ENCODE data around the gene FUT2. TPM values are rescaled to one million over a fixed set of nuclear protein-coding genes. Genes with fewer than 3 reads are reported as not detected.

The FUT2 gene
- total and polyA plus RNA-seq, 2 experiments from 2014 or later = 0.25 TPM; not detected in 1

DNA sequence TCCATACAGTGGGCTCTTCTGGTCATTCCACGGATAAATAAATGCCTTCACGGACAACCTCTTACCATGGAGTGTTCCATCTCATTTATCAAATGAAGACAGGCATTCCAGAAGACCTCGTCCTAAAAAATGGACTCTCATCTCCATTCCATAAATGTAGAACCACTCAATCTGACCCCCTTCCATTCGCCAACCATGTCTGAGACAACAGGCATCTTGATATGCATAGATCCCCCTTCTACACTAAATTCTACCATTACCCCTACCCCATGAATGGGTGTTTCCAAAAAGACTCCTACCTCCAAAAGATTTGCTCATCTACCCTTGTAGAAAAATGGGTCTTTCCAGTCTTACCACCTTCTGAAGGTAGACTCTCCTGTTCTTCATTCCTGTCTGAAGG, 35.7 kb downstream of the FUT2 start:
- H3K36me3 ChIP-seq (ENCODE audit: low read depth) = no peaks in the 10 kb centered on the region
- no peak overlapping the region for H3K9ac ChIP-seq
- peaks cover 6% of the 10 kb centered on the region; the same call in 1 of the 2 replicates for H3K27me3 ChIP-seq (replicated peaks; ENCODE audit: insufficient read depth)
- H3K27ac ChIP-seq = no peak overlapping the region
- H3K4me3 ChIP-seq = no peak overlapping the region
- no peak for TF ChIP-seq EZH2phosphoT487 (IDR thresholded peaks at IDR 0.05; ENCODE audit: insufficient read depth, low read depth)
- WGBS, 2 experiments (ENCODE audit: low coverage in 1 of 2, low lambda C conversion rate in 2 of 2, missing lambda C conversion rate in 2 of 2) = 61 to 63% methylated on average over 4 of the region's 4 CpGs
- no peaks in the 10 kb centered on the region for H3K9me2 ChIP-seq (ENCODE audit: insufficient read depth)
- H2AFZ ChIP-seq = no peak overlapping the region
- no peaks in the 10 kb centered on the region for H4K20me1 ChIP-seq (ENCODE audit: insufficient read depth)
- H3K4me1 ChIP-seq (ENCODE audit: insufficient read depth) = no peaks in the 10 kb centered on the region
- no peaks in the 10 kb centered on the region for H3K79me2 ChIP-seq (ENCODE audit: insufficient read depth)
- no peaks in the 10 kb centered on the region for H3K9me3 ChIP-seq (ENCODE audit: low read depth)
- H3F3A ChIP-seq (ENCODE audit: insufficient read depth) = no peaks in the 10 kb centered on the region
- in situ Hi-C loops (cut with MboI) = no loop called here
- H3K4me2 ChIP-seq (ENCODE audit: unreplicated experiment) = no peak overlapping the region
- no peak for DNase-seq

DNA sequence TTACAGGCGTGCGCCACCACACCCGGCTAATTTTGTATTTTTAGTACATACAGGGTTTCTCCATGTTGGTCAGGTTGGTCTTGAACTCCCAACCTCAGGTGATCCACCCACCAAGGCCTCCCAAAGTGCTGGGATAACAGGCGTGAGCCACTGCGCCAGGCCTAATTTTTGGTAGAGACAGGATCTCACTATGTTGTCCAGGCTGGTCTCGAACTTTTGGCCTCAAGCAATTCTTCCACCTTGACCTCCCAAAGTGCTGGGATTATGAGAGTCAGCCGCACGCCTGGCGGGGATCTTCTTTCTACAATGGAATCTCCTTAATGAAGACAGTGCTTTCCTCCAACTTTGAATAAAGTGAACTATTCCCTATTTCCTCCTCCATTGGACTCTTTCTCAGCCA, 38.9 kb downstream of the FUT2 start:
- Histone ChIP-seq H3K36me3 (ENCODE audit: low read depth) (no peaks in the 10 kb centered on the region), H3K27ac (no peak overlapping the region), H3K9me3 (ENCODE audit: low read depth) (no peaks in the 10 kb centered on the region), H4K20me1 (ENCODE audit: insufficient read depth) (no peaks in the 10 kb centered on the region), H3K9ac (no peak overlapping the region), H3K27me3 (replicated peaks; ENCODE audit: insufficient read depth) (peaks cover 6% of the 10 kb centered on the region; the same call in 1 of the 2 replicates), H2AFZ (no peak overlapping the region), H3K79me2 (ENCODE audit: insufficient read depth) (no peaks in the 10 kb centered on the region), H3K4me2 (ENCODE audit: unreplicated experiment) (no peak overlapping the region), H3K4me1 (ENCODE audit: insufficient read depth) (no peaks in the 10 kb centered on the region), H3F3A (ENCODE audit: insufficient read depth) (peaks cover 4% of the 10 kb centered on the region; the same call in 1 of the 2 replicates), H3K9me2 (ENCODE audit: insufficient read depth) (no peaks in the 10 kb centered on the region), H3K4me3 (no peak overlapping the region)
- 73 to 79% methylated on average over 9 of the region's 9 CpGs for WGBS, 2 experiments (ENCODE audit: low coverage in 1 of 2, low lambda C conversion rate in 2 of 2, missing lambda C conversion rate in 2 of 2)
- in situ Hi-C loops (cut with MboI) = no loop called here
- TF ChIP-seq EZH2 (IDR thresholded peaks at IDR 0.05; ENCODE audit: insufficient read depth, poor library complexity, severe bottlenecking) (no peak), EZH2phosphoT487 (IDR thresholded peaks at IDR 0.05; ENCODE audit: insufficient read depth, low read depth) (no peak)
- no peak for DNase-seq

GRCh38 chr19:48735031-48735615, 39.4 kb downstream of the FUT2 start:
- no peaks in the 10 kb centered on the region for H3K36me3 ChIP-seq (ENCODE audit: low read depth)
- no peaks in the 10 kb centered on the region for H4K20me1 ChIP-seq (ENCODE audit: insufficient read depth)
- DNase-seq = peak; percentile 50
- peaks cover 4% of the 10 kb centered on the region; the same call in 1 of the 2 replicates for H3F3A ChIP-seq (ENCODE audit: insufficient read depth)
- H3K27ac ChIP-seq = no peak overlapping the region
- H3K4me3 ChIP-seq = peak overlapping the region; percentile 13; the same call in 1 of the 2 replicates
- H3K27me3 ChIP-seq (replicated peaks; ENCODE audit: insufficient read depth) = peaks cover 6% of the 10 kb centered on the region; the same call in 1 of the 2 replicates
- 0 out of 2 replicates have a peak overlapping the region, but pooled peaks have one; percentile 44 for H2AFZ ChIP-seq
- no peaks in the 10 kb centered on the region for H3K9me3 ChIP-seq (ENCODE audit: low read depth)
- H3K9ac ChIP-seq = no peak overlapping the region
- in situ Hi-C loops (cut with MboI) = no loop called here
- H3K9me2 ChIP-seq (ENCODE audit: insufficient read depth) = no peaks in the 10 kb centered on the region
- WGBS, 2 experiments (ENCODE audit: low coverage in 1 of 2, low lambda C conversion rate in 2 of 2, missing lambda C conversion rate in 2 of 2) = 8 to 10% methylated on average over 32 to 37 of the region's 38 CpGs
- H3K4me1 ChIP-seq (ENCODE audit: insufficient read depth) = no peaks in the 10 kb centered on the region
- H3K79me2 ChIP-seq (ENCODE audit: insufficient read depth) = no peaks in the 10 kb centered on the region
- no peak overlapping the region for H3K4me2 ChIP-seq (ENCODE audit: unreplicated experiment)
- TF ChIP-seq EZH2phosphoT487 (IDR thresholded peaks at IDR 0.05; ENCODE audit: insufficient read depth, low read depth) (no peak), EZH2 (IDR thresholded peaks at IDR 0.05; ENCODE audit: insufficient read depth, poor library complexity, severe bottlenecking) (no peak)

DNA sequence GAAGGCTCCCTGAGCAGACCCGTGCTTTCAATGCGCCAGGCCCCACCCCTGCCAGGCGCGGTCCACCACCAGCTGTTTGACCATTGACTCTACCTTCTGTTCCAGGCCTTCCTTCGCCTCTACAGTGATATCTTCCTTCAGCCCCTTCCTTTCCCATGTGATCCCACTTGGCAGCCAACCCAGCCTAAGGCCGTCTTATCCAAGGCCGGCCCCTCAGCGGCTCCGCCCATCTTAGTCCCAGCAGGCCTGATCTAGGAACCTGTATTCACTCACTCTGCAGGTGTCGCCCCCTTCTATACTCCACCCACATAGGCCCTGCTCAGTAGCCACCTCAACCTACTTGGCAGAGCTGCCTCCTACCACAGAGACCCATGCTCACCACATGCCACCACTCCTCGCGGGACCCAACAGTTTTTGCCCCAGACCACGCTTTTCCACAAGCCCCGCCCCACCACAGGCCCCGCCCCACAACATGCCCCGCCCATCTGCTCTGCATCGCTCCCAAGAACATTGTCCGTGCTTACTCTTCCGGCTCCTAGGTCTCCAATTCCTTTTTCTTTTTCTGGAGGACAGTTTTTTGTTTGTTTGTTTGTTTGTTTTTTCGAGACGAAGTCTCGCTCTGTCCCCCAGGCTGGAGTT, 41.7 kb downstream of the FUT2 start:
- no peaks in the 10 kb centered on the region for H3K9me3 ChIP-seq (ENCODE audit: low read depth)
- H3K4me3 ChIP-seq = no peak overlapping the region
- no peak for DNase-seq
- peaks cover 6% of the 10 kb centered on the region; the same call in 1 of the 2 replicates for H3K27me3 ChIP-seq (replicated peaks; ENCODE audit: insufficient read depth)
- peaks cover 4% of the 10 kb centered on the region; the same call in 1 of the 2 replicates for H3F3A ChIP-seq (ENCODE audit: insufficient read depth)
- no peak for TF ChIP-seq EZH2 (IDR thresholded peaks at IDR 0.05; ENCODE audit: insufficient read depth, poor library complexity, severe bottlenecking)
- TF ChIP-seq EZH2phosphoT487 (IDR thresholded peaks at IDR 0.05; ENCODE audit: insufficient read depth, low read depth) = no peak
- H3K79me2 ChIP-seq (ENCODE audit: insufficient read depth) = no peaks in the 10 kb centered on the region
- H2AFZ ChIP-seq = no peak overlapping the region
- no peaks in the 10 kb centered on the region for H4K20me1 ChIP-seq (ENCODE audit: insufficient read depth)
- WGBS, 2 experiments (ENCODE audit: low coverage in 1 of 2, low lambda C conversion rate in 2 of 2, missing lambda C conversion rate in 2 of 2) = 71 to 72% methylated on average over 22 of the region's 22 CpGs
- no peaks in the 10 kb centered on the region for H3K4me1 ChIP-seq (ENCODE audit: insufficient read depth)
- in situ Hi-C loops (cut with MboI) = no loop called here
- H3K36me3 ChIP-seq (ENCODE audit: low read depth) = no peaks in the 10 kb centered on the region
- no peak overlapping the region for H3K4me2 ChIP-seq (ENCODE audit: unreplicated experiment)
- H3K9ac ChIP-seq = no peak overlapping the region
- no peaks in the 10 kb centered on the region for H3K9me2 ChIP-seq (ENCODE audit: insufficient read depth)
- no peak overlapping the region for H3K27ac ChIP-seq
